AG04449 (cell line): ENCODE data around the gene SORD.
A peak's percentile ranks its signal among the peaks of the same experiment; 100 is the strongest.

Experiments
- CTCF ChIA-PET: fragments of 350-600 bp; formaldehyde crosslinking; extraction: SDS; loops from one replicate; lab custom pipeline; 2021; ENCODE audit warnings: antibody characterized with exemption; lab: Yijun Ruan, JAX
- POLR2A ChIA-PET: fragments of 400-600, 350-600 bp; formaldehyde crosslinking; extraction: SDS; loops from one replicate; lab custom pipeline; 2020; ENCODE audit warnings: antibody characterized with exemption, inconsistent platforms; lab: Yijun Ruan, JAX
- DNase-seq: peaks from one replicate; pipeline ENCODE4 v3.0.0-alpha.2; 2010; ENCODE audit warnings: low read depth, low spot score
- H3K4me3 ChIP-seq: 2 replicates; pipeline ENCODE4 v1.5.1; 2011; ENCODE audit warnings: low read depth, mild to moderate bottlenecking, control low read depth, low read length
- TF ChIP-seq, protein P1 (sequence below): IDR thresholded peaks from one replicate; pipeline ENCODE4 v1.5.1; 2011; ENCODE audit warnings: mild to moderate bottlenecking, moderate library complexity, low read length, control low read depth, inconsistent platforms; ENCODE audit not compliant: insufficient read depth; ENCODE audit errors: missing control alignments

Gene SORD

DNA sequence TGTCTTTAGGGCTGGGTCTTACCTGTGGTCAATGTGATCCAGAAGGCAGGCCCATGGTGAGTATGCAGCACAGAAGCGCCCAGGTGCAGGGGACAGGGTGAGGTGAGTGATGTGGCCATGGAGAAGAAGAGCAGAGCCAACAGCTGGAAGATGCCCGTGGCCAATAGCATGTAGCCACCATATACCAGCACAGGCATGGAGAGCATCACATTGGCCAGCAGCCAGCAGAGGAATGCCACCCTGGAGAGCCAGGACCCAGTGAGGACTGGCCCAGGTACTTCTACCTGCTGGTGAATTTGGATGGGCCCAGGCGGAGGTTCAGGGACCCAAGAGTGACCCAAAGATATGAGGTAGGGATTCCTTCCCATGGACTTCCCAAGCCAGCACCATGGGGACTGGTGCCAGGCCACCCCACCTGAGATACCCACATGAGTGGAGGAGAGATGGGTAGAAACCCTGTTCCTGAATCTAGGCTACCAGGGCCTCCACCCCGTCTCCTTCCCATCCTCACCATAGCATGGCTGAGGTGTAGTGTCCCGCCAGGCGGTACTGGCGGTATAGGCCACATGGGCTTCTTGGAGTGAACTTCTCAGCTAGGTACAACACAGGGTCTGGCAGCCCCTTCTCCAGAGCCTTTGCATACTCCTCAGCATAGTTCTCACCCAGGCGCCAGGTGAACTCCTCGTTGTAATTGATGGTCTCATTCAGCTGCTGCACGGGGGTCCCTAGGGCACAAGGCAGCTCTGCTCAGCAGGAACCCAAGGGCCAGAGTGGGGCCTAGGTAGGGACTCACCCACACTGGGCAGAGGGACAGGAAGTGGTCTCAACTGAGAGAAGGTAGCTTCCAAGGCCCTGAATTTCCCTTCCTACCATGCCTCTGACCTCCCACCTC is 97.3 kb downstream of the SORD start:
- POLR2A ChIA-PET = no interaction called here
- CTCF ChIA-PET = interaction anchor here (1.2 to 8.1 kb wide), 14 partner anchors 8 to 338 kb away, joined by 3 to 129 read pairs (median 5); partner anchors contain the start of genes DUOX1 and DUOXA1
- no peak overlapping the region for H3K4me3 ChIP-seq
- DNase-seq = no peak
- TF ChIP-seq, protein P1, sequence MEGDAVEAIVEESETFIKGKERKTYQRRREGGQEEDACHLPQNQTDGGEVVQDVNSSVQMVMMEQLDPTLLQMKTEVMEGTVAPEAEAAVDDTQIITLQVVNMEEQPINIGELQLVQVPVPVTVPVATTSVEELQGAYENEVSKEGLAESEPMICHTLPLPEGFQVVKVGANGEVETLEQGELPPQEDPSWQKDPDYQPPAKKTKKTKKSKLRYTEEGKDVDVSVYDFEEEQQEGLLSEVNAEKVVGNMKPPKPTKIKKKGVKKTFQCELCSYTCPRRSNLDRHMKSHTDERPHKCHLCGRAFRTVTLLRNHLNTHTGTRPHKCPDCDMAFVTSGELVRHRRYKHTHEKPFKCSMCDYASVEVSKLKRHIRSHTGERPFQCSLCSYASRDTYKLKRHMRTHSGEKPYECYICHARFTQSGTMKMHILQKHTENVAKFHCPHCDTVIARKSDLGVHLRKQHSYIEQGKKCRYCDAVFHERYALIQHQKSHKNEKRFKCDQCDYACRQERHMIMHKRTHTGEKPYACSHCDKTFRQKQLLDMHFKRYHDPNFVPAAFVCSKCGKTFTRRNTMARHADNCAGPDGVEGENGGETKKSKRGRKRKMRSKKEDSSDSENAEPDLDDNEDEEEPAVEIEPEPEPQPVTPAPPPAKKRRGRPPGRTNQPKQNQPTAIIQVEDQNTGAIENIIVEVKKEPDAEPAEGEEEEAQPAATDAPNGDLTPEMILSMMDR = no peak

DNA sequence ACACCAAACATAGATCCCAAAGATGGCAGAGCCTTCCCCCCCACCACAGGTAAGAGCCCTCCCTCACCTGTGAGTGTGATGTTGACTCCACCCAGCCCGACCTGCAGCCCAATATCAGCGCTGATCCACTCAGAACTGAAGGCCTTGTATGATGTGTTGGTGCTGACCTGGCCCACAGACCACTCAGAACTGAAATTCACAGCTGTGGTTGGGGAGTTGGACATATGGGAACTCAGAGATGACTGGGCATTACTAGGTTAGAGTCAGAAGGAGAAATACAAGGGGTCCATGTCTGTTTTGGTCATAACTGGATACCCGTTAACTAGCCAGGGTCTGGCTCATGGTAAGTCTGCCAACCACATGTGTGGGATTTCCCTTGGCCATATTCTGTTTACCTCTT is 98.0 kb downstream of the SORD start:
- TF ChIP-seq, protein P1 = no peak
- no peak overlapping the region for H3K4me3 ChIP-seq
- ChIA-PET POLR2A (no interaction called here), CTCF (interaction anchor here (0.8 to 8.1 kb wide), 19 partner anchors 9 to 337 kb away, joined by 3 to 129 read pairs (median 5); partner anchors contain the start of genes DUOX1, DUOXA1 and SORD)
- no peak for DNase-seq

DNA sequence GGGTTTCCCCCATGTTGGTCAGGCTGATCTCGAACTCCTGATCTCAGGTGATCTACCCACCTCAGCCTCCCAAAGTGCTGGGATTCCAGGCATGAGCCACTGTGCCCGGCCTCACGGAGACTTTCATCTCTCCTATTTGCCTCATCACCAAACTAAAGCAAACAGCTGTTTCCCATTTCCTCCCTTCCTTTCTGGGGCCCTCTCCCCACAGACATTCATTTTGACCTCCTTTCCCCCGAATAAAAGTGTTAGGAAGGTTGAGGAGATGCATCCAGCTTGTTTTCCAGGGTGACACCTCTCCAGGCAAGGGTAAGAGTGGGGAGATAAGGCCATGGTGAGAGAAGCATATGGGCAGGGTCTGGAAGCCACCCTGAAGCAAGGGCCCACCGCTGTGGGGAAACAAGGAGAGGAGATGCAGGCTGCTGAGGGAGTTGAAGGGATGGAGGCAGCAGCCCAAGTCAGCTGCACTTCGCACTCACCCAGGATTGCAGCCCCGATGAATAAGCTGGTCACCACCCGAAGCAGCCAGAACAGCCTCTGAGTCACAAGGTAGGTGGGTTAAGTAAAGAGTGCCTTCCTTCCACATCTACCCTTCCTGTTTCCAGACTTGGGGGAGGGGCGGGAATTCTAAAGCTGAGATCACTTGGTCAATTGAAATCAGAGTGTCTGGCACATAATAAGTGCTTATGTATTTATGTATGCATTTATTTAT is 98.9 kb downstream of the SORD start:
- H3K4me3 ChIP-seq = no peak overlapping the region
- peak; percentile 51 for DNase-seq
- ChIA-PET POLR2A (no interaction called here), CTCF (interaction anchor here (0.8 to 8.1 kb wide), 21 partner anchors 9 to 336 kb away, joined by 3 to 129 read pairs (median 5); partner anchors contain the start of genes DUOX1, DUOXA1 and SORD)
- TF ChIP-seq, protein P1 = no peak

DNA sequence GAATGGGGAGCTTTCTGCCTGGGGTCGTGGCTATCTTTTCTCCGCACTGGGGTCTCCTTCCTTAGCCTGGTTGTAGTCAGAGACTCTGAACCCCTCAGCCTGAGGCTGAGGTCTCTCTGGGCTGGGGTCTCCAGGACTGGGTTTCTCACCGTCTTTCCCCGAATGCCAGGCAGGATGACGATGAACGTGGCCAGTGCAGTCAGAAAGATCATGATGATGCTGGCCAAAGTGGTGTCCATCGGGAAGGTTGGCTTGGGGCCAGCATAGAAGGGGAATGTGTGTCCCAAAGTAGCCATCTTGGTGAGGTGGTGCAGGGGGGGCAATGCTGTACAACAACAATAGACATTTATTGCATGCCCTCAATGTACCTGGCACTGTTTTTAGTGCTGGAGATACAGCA is 99.7 kb downstream of the SORD start:
- H3K4me3 ChIP-seq = no peak overlapping the region
- ChIA-PET CTCF (interaction anchor here (0.9 to 8.1 kb wide), 12 partner anchors 9 to 88 kb away, joined by 3 to 129 read pairs (median 5); partner anchors contain the start of genes DUOX1, DUOX2, DUOXA1 and DUOXA2), POLR2A (no interaction called here)
- TF ChIP-seq, protein P1 = no peak
- no peak for DNase-seq

DNA sequence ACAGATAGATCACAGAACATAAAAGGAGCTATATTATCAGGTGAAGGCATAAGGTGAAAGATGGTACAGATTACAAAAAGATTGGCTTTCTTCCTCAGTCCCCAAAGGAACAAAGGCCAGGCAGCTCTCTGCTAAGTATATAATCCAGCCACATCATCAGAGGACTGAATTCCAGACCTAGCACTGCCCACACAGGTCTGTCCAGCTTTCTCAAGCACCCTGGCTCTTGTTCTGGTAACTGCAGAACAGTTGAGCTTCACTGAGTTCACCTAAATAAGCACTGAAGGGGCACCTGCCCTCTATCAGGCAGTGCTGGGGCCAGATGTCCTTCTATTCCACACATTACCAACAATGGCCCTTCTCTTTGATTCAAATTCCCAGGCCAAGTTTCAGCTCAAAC is 100.4 kb downstream of the SORD start:
- H3K4me3 ChIP-seq = no peak overlapping the region
- POLR2A ChIA-PET = no interaction called here
- CTCF ChIA-PET = interaction anchor here (0.9 to 8.1 kb wide), 12 partner anchors 10 to 281 kb away, joined by 3 to 129 read pairs (median 4); partner anchors contain the start of genes DUOX1, DUOX2, DUOXA1 and DUOXA2
- TF ChIP-seq, protein P1 = no peak
- DNase-seq = no peak
